Spinal cord (tissue), 10 donors: ENCODE data around the gene RXFP3. TPM values are rescaled to one million over a fixed set of nuclear protein-coding genes. Genes with fewer than 3 reads are reported as not detected.
A peak's percentile ranks its signal among the peaks of the same experiment; 100 is the strongest.

Source experiments
- DNase-seq, 6 donors: peaks; one replicate each; pipeline versions ENCODE4 v3.0.0 to v3.0.0-alpha.2; 2013 to 2015; ENCODE audit warnings: low spot score in 6 of 6, low read depth in 4 of 6
- H3K27ac ChIP-seq: one replicate; pipeline ENCODE4 v1.5.1; 2013; ENCODE audit warnings: low read depth, low read length, control low read depth
- H3K27me3 ChIP-seq: one replicate; pipeline ENCODE4 v1.6.1; 2013; ENCODE audit warnings: low read length; ENCODE audit not compliant: control insufficient read depth, insufficient read depth
- H3K36me3 ChIP-seq: one replicate; pipeline ENCODE4 v1.6.1; 2013; ENCODE audit warnings: low read length; ENCODE audit not compliant: control insufficient read depth, insufficient read depth
- H3K4me1 ChIP-seq: one replicate; pipeline ENCODE4 v1.6.1; 2013; ENCODE audit warnings: low read length; ENCODE audit not compliant: control insufficient read depth, insufficient read depth
- H3K4me3 ChIP-seq: one replicate; pipeline ENCODE4 v1.5.1; 2013; ENCODE audit warnings: low read depth, low read length, control low read depth
- H3K9me3 ChIP-seq: one replicate; pipeline ENCODE4 v1.6.1; 2013; ENCODE audit warnings: low read length; ENCODE audit not compliant: control insufficient read depth, insufficient read depth
- WGBS: methylation state at CpG from one replicate; pipeline ENCODE4 v1.1.5; 2013; ENCODE audit warnings: missing lambda C conversion rate; ENCODE audit not compliant: insufficient coverage; 5-methylcytosine and 5-hydroxymethylcytosine counted together
- polyA plus RNA-seq, 2 donors: library from polyadenylated mRNA; unstranded; fragments of 120-200 nt; gene quantifications; one replicate each; pipeline ENCODE4 v1.2.1, GENCODE V29; 2013; ENCODE audit not compliant: insufficient read length in 2 of 2
- total RNA-seq, 2 donors: library from RNA; depleted of rRNA in 1 of 2; stranded (reverse); fragments of 120-200 nt in 1 of 2; fragments of >200 nt in 1 of 2; gene quantifications; one replicate each; pipeline versions ENCODE4 v1.2.3 to v1.2.4, GENCODE V29; 2013 to 2014
- donor health status: healthy.

Gene RXFP3
- total and polyA plus RNA-seq, 4 donors: 0.28 to 0.89 (median 0.56) TPM

DNA sequence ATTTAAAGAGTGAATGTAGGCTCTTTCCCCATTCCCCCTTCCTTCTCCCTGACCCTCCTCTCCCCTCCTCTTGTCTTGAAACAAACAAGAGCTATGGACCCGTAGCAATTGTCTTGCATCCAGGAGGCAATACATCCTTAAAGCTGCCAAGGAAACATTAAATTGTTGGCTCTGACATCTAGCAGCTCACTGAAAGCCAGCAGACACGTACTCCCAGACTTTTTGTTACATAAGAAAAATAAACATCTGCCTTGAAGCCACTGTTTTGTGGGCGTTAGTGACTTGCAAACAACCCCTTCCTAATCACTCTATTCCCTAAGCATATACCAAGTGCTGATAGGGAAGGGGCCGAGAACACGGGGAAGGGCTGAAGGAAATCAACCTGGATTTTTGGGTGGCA lies 39.7 kb downstream of the RXFP3 start:
- DNase-seq: peak in 1 of 6 donors; percentile 29
- Histone ChIP-seq H3K9me3 (no peaks in the 10 kb centered on the region), H3K36me3 (no peaks in the 10 kb centered on the region), H3K4me3 (no peak overlapping the region), H3K27me3 (no peaks in the 10 kb centered on the region), H3K27ac (no peak overlapping the region), H3K4me1 (no peaks in the 10 kb centered on the region)
- 11% methylated on average over 1 of the region's 5 CpGs for WGBS

DNA sequence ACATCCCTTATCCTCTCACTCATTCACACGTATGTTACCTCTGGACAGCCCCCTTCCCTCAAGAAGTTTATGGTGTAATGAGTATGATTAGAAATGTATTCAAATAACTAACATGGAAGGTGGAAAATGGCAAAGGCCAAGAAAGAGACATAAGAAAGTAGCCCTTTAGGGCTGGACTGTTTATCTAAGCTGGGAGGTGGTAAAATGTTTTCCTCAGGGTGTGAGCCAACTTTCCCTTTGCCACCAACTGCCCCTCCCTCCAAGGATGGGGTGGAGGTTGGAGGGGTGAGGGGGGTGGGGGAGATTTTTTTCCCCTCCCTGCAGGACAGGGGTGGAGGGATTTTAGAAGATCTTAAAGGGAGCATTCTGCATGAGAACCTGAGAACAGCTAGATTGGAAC lies 40.1 kb downstream of the RXFP3 start:
- no peak for DNase-seq
- Histone ChIP-seq H3K36me3 (no peaks in the 10 kb centered on the region), H3K9me3 (no peaks in the 10 kb centered on the region), H3K27me3 (no peaks in the 10 kb centered on the region), H3K4me1 (no peaks in the 10 kb centered on the region), H3K27ac (no peak overlapping the region), H3K4me3 (no peak overlapping the region)
- WGBS: no CpG with 5 or more reads among the region's 1 CpG

DNA sequence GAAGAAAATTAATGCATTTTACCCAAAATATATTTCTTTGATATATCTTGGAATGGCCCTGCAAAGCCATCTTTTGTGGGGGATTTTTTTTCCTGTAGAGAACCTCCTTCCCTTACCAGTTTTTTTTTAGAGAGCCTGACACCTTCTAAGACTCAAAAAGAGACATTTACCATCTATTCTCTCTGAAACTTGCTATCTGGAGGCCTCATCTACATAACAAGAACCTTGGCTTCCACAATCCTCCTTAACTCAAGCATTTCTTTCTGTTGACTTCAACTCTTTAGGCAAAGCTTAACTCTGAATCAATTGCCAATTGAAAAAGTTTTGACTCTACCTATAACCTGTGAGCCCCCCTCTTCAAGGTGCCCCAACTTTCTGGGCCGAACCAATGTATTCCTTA lies 42.1 kb downstream of the RXFP3 start:
- no CpG with 5 or more reads among the region's 1 CpG for WGBS
- H3K27me3 ChIP-seq: no peaks in the 10 kb centered on the region
- H3K9me3 ChIP-seq: no peaks in the 10 kb centered on the region
- H3K4me3 ChIP-seq: no peak overlapping the region
- H3K27ac ChIP-seq: no peak overlapping the region
- H3K4me1 ChIP-seq: no peaks in the 10 kb centered on the region
- no peaks in the 10 kb centered on the region for H3K36me3 ChIP-seq
- no peak for DNase-seq

DNA sequence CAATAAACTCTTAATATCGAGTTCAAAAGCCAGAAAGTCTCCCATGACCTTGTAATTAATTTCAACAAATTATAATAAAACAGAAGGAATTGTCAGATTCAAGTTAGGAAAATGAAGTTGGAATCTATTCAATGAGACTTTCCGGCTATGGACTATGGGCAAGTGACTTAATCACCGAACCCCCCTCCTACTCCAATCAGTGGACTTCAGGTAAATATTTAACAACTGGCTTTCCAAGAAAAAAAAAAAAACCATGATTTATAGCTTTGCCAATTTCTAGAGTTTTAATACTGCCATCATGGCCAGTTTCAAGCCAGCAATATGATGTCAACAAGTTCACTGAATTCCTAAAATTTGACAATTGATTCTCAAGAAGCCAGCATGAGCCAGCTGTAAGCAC lies 43.8 kb downstream of the RXFP3 start:
- H3K4me3 ChIP-seq: no peak overlapping the region
- no peaks in the 10 kb centered on the region for H3K27me3 ChIP-seq
- DNase-seq: no peak
- H3K36me3 ChIP-seq: peaks cover 5% of the 10 kb centered on the region
- no peaks in the 10 kb centered on the region for H3K4me1 ChIP-seq
- no peak overlapping the region for H3K27ac ChIP-seq
- WGBS: 100% methylated on average over 1 of the region's 3 CpGs
- no peaks in the 10 kb centered on the region for H3K9me3 ChIP-seq

DNA sequence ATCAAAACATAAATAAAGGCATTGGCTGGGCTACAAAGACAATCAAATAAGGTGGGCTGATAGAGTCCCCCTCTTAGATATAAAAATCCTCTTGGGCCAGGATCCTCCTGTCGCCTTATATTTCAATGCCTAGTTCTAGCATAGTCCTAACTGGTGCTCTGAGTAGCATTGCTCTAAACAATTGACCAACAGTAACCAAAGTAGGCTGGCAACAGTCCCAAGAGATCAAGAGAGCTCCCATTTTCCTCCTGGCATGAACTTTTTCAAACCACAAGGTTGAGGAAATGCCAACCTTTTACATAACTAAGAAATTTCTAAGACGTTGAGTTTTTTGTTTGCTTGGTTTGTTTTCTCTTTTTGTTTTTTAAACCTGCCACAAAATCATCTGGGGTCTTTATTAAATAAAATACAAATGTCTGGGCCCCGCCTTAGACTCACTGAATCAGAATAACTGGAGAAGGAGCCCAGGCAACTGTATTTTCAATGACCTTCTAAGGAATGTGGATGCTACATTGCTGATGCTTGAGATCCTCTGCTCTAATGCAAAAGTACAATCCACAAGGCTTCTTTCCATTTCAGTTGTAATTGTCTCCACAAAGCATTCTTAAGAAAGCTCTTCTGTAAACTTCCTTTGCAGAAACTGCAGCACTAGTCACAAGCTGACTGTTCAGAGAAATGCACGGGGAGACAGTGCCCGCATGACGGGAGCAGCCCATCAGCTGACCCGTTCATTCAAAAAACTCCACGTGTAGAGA lies 45.4 kb downstream of the RXFP3 start:
- DNase-seq: no peak
- Histone ChIP-seq H3K9me3 (no peaks in the 10 kb centered on the region), H3K4me1 (no peaks in the 10 kb centered on the region), H3K36me3 (peaks cover 5% of the 10 kb centered on the region), H3K4me3 (no peak overlapping the region), H3K27ac (no peak overlapping the region), H3K27me3 (no peaks in the 10 kb centered on the region)
- 82% methylated on average over 6 of the region's 8 CpGs for WGBS

DNA sequence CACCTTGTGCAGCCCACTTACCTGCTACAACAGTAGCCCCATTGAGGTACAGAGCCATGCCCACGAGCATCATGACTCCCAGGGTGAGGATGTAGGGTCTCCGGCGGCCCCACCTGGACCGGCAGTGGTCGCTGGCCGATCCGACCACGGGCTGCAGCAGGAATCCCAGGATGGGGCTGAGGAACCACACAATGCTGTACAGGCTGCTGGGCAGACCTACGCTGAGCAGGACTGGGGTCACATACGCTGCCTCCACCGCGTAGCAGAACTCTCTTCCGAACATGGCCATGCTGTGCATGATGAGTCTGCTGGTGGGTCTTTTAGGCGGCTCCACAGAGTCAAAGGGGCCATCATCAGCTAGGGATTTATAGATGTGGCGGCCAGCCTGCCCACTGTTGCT lies 48.0 kb downstream of the RXFP3 start:
- WGBS: 98% methylated on average over 14 of the region's 15 CpGs
- no peaks in the 10 kb centered on the region for H3K4me1 ChIP-seq
- H3K36me3 ChIP-seq: peaks cover 6% of the 10 kb centered on the region
- no peaks in the 10 kb centered on the region for H3K9me3 ChIP-seq
- no peaks in the 10 kb centered on the region for H3K27me3 ChIP-seq
- no peak overlapping the region for H3K4me3 ChIP-seq
- H3K27ac ChIP-seq: no peak overlapping the region
- DNase-seq: no peak

DNA sequence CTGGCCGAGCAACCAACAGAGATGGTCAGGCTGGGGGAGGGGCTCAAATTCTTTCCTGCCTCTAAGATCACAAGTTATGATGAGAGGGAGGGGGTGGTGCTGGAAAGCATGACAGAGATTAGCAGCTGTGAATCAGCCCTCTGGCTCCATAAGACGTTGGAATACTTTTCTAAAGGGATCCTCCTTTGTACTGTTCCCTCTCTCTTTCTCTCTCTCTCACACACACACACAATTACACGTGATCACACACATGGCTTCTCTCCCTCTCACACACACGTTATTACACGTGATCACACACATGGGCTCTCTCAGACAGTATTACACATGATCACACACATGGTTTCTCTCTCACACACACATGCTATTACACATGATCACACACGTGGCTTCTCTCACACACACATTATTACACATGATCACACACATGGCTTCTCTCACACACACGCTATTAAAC lies 48.5 kb downstream of the RXFP3 start, which contains the start of gene SLC45A2:
TSS of gene SLC45A2 (minus strand) at position 23 of the 454 bp plus-strand sequence. CDS start 110 bp downstream, outside the sequence.
- H3K36me3 ChIP-seq: peaks cover 7% of the 10 kb centered on the region
- H3K27ac ChIP-seq: no peak within 1 kb of the TSS
- 92% methylated on average over 7 of the region's 7 CpGs for WGBS
- DNase-seq: no peak
- no peaks in the 10 kb centered on the region for H3K9me3 ChIP-seq
- no peaks in the 10 kb centered on the region for H3K27me3 ChIP-seq
- H3K4me3 ChIP-seq: no peak within 1 kb of the TSS
- H3K4me1 ChIP-seq: no peaks in the 10 kb centered on the region

DNA sequence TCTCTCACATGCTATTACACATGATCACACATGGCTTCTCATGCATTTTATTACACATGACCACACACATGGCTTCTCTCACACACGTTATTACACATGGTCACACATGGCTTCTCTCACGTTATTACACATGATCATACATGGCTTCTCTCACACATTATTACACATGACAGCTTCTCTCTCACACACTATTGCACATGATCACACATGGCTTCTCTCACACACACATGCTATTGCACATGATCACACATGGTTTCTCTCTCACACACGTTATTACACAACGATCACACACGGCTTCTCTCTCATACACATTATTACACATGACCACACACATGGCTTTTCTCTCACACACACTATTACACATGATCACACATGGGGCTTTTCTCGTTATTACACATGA lies 49.3 kb downstream of the RXFP3 start:
- H3K27me3 ChIP-seq: no peaks in the 10 kb centered on the region
- no peaks in the 10 kb centered on the region for H3K4me1 ChIP-seq
- peaks cover 7% of the 10 kb centered on the region for H3K36me3 ChIP-seq
- DNase-seq: no peak
- WGBS: 98% methylated on average over 6 of the region's 6 CpGs
- no peak overlapping the region for H3K4me3 ChIP-seq
- no peaks in the 10 kb centered on the region for H3K9me3 ChIP-seq
- no peak overlapping the region for H3K27ac ChIP-seq
